ENCODE results near the gene ZBED4. TPM values are rescaled to one million over a fixed set of nuclear protein-coding genes. Genes with fewer than 3 reads are reported as not detected.

Gene ZBED4
- total RNA-seq, 1 donor from 2014 or later = 17.3 TPM

DNA sequence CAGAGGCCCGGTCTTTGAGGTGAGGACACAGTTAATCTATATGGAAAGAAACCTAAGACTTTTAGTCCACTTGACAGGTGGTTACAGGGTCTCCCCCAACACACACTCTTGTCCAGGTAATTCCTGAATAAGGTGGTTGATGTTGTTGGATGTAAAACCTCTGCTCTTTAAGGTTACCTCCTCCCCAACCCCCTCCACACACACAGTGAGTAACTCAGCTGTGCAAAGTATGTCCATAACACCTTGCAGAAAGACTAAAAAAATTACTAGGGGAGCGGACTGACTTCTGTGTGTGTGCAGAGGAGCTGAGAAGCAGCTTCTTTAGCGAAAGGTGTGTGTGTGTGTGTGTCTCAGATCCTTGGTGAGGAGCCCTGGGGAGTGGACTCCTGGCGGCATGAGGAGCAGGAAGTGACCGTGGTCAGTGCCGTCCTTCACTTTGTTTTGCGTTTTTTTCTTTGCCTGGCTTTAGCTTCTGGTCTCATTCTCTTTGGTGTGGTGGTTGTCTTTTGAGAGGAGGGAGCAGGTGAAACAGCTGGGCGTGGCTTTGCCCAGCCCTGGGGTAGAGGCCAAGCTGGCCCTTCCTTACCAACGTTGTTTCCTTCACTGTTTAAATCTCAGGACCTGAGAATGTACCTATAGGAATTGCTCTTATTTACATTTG lies 1.7 kb downstream of the ZBED4 start:
- ChIA-PET CTCF (no interaction called here), POLR2A (interaction anchor here (0.9 to 1.9 kb wide), 5 partner anchors 25 to 83 kb away, joined by 3 to 9 read pairs (median 4); partner anchors contain the start of genes ALG12 and CRELD2)
- Mint-ChIP-seq H3K27ac (no peak overlapping the region), H3K27me3 (peaks cover 12% of the 10 kb centered on the region), H3K36me3 (ENCODE audit: low read depth) (peaks cover 3% of the 10 kb centered on the region), H3K4me1 (peaks cover 40% of the 10 kb centered on the region), H3K9me3 (no peaks in the 10 kb centered on the region), H3K4me3 (peak overlapping the region; percentile 93)
- DNase-seq (no peak), ATAC-seq (ENCODE audit: low read depth) (no peak)
- intact Hi-C loops (cut with micrococcal nuclease) = loop anchor here (10.0 kb wide), 2 partner anchors 159 to 349 kb away; partner anchors contain the start of genes IL17REL and SELENOO
- TF ChIP-seq CTCF (IDR thresholded peaks at IDR 0.05) = no peak

DNA sequence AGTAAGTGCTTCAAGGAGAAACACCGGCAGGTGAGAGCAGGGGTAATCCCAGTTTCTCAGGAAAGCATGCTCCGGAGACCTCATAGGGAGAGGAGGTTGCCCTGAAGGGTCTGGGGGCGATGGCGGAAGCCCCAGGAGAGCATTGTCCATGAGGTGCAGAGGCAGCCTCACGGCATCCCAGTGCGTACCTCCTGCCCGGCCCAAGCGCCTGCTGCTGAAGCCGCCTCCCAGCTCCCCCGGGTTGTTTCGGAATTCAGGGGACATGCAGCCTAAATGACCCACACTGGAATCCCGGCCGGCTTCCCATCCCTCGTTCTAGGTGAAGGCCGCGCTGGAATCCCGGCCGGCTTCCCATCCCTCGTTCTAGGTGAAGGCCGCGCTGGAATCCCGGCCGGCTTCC lies 2.7 kb downstream of the ZBED4 start:
- POLR2A ChIA-PET = no interaction called here
- DNase-seq (no peak), ATAC-seq (ENCODE audit: low read depth) (no peak)
- Mint-ChIP-seq H3K27ac (no peak overlapping the region), H3K9me3 (no peaks in the 10 kb centered on the region), H3K4me1 (peaks cover 38% of the 10 kb centered on the region), H3K36me3 (ENCODE audit: low read depth) (peaks cover 3% of the 10 kb centered on the region), H3K4me3 (no peak overlapping the region), H3K27me3 (peaks cover 4% of the 10 kb centered on the region)
- intact Hi-C loops (cut with micrococcal nuclease) = loop anchor here (10.0 kb wide), 2 partner anchors 158 to 348 kb away; partner anchors contain the start of genes IL17REL and SELENOO
- no peak for TF ChIP-seq CTCF (IDR thresholded peaks at IDR 0.05)
- CTCF ChIA-PET = no interaction called here

DNA sequence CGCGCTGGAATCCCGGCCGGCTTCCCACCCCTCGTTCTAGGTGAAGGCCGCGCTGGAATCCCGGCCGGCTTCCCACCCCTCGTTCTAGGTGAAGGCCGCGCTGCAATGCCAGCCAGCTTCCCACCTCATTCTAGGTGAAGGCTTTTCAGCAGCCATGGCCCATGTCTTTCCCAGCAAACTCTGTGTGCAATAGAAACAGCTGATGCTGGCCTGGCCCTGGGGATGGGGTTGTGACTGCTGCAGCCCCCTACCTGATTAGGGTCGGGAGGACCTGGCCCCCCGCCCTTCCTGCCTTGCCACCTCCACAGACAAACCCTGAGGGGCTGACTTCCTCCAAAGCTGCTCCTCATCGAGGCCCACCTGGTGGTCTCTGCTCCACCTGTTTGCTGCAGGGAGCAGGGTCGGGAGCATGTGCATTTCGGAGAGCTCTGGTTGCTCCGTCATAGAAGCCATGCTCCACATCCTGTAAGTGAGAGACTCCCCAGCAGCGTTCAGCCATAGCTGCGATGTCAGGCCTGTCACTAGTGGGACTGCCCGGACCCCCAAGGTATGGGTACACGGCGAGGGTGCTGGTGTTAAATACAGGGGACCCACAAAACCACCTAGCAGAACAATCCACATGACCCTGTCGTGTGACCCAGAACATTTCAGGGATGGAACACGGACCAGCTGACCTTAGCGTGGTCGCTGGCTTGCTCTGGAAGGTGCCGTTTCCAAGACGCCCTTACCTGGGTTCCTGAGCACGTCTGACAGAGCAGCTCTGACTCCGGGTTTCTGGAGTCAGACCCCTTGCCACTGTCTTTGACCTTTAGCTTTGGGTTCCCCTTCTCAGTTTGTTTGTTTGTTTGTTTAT lies 3.3 kb downstream of the ZBED4 start:
- no peak for ATAC-seq (ENCODE audit: low read depth)
- peaks cover 40% of the 10 kb centered on the region for H3K4me1 Mint-ChIP-seq
- no peaks in the 10 kb centered on the region for H3K9me3 Mint-ChIP-seq
- H3K27me3 Mint-ChIP-seq = no peaks in the 10 kb centered on the region
- H3K27ac Mint-ChIP-seq = no peak overlapping the region
- H3K36me3 Mint-ChIP-seq (ENCODE audit: low read depth) = peaks cover 3% of the 10 kb centered on the region
- ChIA-PET CTCF (no interaction called here), POLR2A (no interaction called here)
- no peak overlapping the region for H3K4me3 Mint-ChIP-seq
- DNase-seq = no peak
- TF ChIP-seq CTCF (IDR thresholded peaks at IDR 0.05) = no peak
- intact Hi-C loops (cut with micrococcal nuclease) = loop anchor here (10.0 kb wide), 2 partner anchors 158 to 348 kb away; partner anchors contain the start of genes IL17REL and SELENOO

DNA sequence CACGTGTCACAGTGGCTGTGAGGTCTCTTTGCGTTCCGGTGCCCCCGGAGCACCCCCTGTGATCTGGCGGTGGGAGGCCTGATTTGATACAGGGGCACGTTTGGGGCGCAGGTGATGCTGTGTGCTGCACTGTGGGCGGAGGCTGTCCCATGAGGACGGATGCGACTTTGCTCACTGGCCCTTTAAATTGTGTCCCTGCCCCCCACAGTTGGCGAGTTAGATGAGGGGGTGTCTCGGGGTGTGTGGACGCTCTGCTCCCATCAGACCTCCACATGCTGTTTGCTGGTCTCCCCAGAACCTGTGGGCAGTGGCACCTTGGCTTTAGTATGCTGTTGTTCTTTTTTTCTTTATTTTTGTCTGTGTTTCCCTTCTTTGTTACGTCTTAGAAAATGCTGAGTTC lies 5.2 kb downstream of the ZBED4 start:
- POLR2A ChIA-PET = no interaction called here
- ATAC-seq (ENCODE audit: low read depth) = no peak
- Mint-ChIP-seq H3K27ac (no peak overlapping the region), H3K9me3 (no peaks in the 10 kb centered on the region), H3K27me3 (no peaks in the 10 kb centered on the region), H3K36me3 (ENCODE audit: low read depth) (peaks cover 3% of the 10 kb centered on the region), H3K4me1 (peaks cover 41% of the 10 kb centered on the region), H3K4me3 (no peak overlapping the region)
- intact Hi-C loops (cut with micrococcal nuclease) = loop anchor here (10.0 kb wide), 2 partner anchors 156 to 346 kb away; partner anchors contain the start of genes IL17REL and SELENOO
- no peak for DNase-seq
- no peak for TF ChIP-seq CTCF (IDR thresholded peaks at IDR 0.05)
- CTCF ChIA-PET = no interaction called here
